Measurements from ENCODE around the gene RASD1.
A peak's percentile ranks its signal among the peaks of the same experiment; 100 is the strongest.
"Not testable (repeated sequence)": the region's sequence is repeated elsewhere in the genome, so short reads cannot be mapped to it uniquely, and the experiment has no call there.

The RASD1 gene

DNA sequence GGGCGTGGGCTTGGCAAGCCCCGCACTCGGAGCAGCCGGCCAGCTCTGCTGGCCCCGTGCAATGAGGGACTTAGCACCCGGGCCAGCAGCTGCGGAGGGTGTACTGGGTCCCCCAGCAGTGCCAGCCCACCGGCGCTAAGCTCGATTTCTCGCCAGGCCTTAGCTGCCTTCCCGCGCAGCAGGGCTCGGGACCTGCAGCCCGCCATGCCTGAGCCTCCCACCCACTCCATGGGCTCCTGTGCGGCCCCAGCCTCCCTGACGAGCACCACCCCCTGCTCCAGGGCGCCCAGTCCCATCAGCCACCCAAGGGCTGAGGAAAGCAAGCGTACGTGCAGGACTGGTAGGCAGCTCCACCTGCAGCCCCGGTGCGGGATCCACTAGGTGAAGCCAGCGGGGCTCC is 9.8 kb downstream of the RASD1 start:
- not testable (repeated sequence) for H3K4me1 ChIP-seq (ENCODE audit: control insufficient read depth, insufficient read depth, low read length); H3K9me3 ChIP-seq (ENCODE audit: control insufficient read depth, low read length); H3K27ac ChIP-seq (ENCODE audit: insufficient read depth, low read depth, low read length, poor library complexity, severe bottlenecking); H3K27me3 ChIP-seq (ENCODE audit: control insufficient read depth, insufficient read depth, low read length, poor library complexity, severe bottlenecking); H3K36me3 ChIP-seq (ENCODE audit: control insufficient read depth, insufficient read depth, low read length); H3K4me3 ChIP-seq (ENCODE audit: insufficient read depth, low read depth, low read length)
- 96 to 97% methylated on average over 23 of the region's 23 CpGs for WGBS, 2 experiments

DNA sequence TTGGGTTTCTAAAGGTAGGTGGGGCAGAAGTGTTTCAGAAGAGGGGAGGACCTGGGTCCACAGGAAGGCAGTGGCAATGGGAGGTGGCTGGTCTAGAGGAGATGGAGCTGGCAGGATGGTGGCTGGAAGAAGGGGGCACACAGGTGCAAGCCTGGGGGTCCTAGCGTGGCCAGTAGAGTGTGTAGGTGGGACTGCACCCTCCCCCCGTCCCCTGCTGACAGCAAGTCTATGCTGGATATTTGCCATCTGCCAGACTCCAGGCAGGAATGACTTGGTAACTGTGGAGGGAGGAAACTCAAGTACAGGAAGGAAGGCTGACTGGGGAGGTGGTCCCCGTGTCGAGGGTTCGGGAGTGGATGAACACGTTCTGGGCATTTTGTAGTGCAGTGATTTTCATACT is 10.8 kb downstream of the RASD1 start:
- Histone ChIP-seq H3K27ac (ENCODE audit: insufficient read depth, low read depth, low read length, poor library complexity, severe bottlenecking) (no peak overlapping the region), H3K4me3 (ENCODE audit: insufficient read depth, low read depth, low read length) (no peak overlapping the region), H3K9me3 (ENCODE audit: control insufficient read depth, low read length) (no peaks in the 10 kb centered on the region), H3K27me3 (ENCODE audit: control insufficient read depth, insufficient read depth, low read length, poor library complexity, severe bottlenecking) (no peaks in the 10 kb centered on the region), H3K4me1 (ENCODE audit: control insufficient read depth, insufficient read depth, low read length) (no peaks in the 10 kb centered on the region), H3K36me3 (ENCODE audit: control insufficient read depth, insufficient read depth, low read length) (no peaks in the 10 kb centered on the region)
- WGBS, 2 experiments = 98% methylated on average over 6 of the region's 6 CpGs

DNA sequence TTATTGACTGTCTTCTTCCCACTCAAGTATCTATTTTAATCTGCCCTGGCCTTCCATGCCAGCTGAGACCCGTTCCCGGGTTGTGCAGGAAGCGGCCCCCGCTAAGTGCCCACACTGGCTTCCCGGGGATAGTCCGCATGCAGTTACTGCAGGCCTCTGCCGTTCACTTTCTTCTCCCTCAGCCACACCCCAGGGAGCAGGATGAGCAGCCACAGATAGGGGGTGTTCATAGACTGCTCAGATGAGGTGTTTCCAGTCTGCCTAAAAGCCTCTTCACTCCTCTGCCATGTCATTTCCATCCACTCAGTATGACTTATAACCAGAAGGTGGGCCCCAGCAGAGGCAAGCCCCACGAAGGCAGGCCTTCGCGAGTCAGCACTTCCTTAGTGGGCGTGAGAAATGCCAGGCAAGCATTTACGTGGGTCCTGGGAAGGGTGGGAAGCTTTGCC is 11.7 kb downstream of the RASD1 start:
- WGBS, 2 experiments = 78 to 80% methylated on average over 12 of the region's 12 CpGs
- no peaks in the 10 kb centered on the region for H3K36me3 ChIP-seq (ENCODE audit: control insufficient read depth, insufficient read depth, low read length)

DNA sequence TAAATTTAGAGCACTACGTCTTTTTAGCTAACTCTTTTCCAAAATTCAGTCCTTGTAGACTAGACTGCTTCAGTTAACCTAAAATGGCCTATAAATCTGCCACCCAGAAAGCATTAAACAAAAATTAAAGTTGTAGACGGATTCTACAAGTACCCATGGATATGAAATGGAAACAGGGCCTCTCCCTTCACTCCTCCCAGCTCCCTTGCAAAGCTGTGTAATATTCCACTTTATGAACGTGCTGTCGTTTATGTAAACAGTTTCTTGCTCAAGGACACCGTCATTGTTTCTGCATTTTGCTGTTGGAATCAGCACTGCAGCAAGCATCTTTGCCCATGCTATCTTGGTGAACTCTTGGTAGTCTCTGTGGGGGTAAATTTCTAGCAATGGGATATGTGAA is 14.3 kb downstream of the RASD1 start:
- no peaks in the 10 kb centered on the region for H3K36me3 ChIP-seq (ENCODE audit: control insufficient read depth, insufficient read depth, low read length)
- H3K27ac ChIP-seq (ENCODE audit: insufficient read depth, low read depth, low read length, poor library complexity, severe bottlenecking) = no peak overlapping the region
- peaks cover 9% of the 10 kb centered on the region for H3K4me1 ChIP-seq (ENCODE audit: control insufficient read depth, insufficient read depth, low read length)
- no peaks in the 10 kb centered on the region for H3K27me3 ChIP-seq (ENCODE audit: control insufficient read depth, insufficient read depth, low read length, poor library complexity, severe bottlenecking)
- no peaks in the 10 kb centered on the region for H3K9me3 ChIP-seq (ENCODE audit: control insufficient read depth, low read length)
- WGBS, 2 experiments = 94 to 95% methylated on average over 5 of the region's 5 CpGs
- no peak overlapping the region for H3K4me3 ChIP-seq (ENCODE audit: insufficient read depth, low read depth, low read length)

More for the DNA sequence above, 11.7 kb downstream of the RASD1 start:
- no peak overlapping the region for H3K27ac ChIP-seq (ENCODE audit: insufficient read depth, low read depth, low read length, poor library complexity, severe bottlenecking)
- no peaks in the 10 kb centered on the region for H3K4me1 ChIP-seq (ENCODE audit: control insufficient read depth, insufficient read depth, low read length)
- no peak overlapping the region for H3K4me3 ChIP-seq (ENCODE audit: insufficient read depth, low read depth, low read length)
- no peaks in the 10 kb centered on the region for H3K9me3 ChIP-seq (ENCODE audit: control insufficient read depth, low read length)
- no peaks in the 10 kb centered on the region for H3K27me3 ChIP-seq (ENCODE audit: control insufficient read depth, insufficient read depth, low read length, poor library complexity, severe bottlenecking)

DNA sequence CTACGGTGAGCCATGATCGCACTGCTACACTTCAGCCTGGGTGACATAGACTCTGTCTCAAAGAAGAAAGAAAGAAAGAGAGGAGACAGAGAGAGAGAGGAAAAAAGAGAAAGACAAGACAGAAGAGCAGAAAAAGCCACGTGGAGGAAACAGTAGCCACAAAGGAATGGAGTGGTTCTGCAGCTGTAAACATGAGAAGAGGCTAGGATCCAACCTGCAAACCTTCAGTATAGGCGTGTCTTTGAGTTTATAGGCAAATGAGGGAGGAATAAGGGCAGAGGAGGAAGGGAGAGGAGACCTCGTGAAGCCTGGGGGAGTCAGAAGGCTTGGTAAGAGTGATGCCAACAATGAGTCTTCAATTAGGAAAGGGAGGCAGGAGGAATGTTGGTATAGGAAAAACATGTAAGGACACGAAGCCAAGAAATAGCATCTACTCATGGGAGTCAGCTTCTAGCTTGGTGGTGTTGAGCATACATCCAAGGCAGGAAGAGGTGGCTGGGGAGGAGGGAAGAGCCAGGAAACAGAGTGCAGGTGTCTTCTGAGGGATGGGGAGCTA is 15.5 kb downstream of the RASD1 start:
- WGBS, 2 experiments = 94% methylated on average over 6 of the region's 6 CpGs

DNA sequence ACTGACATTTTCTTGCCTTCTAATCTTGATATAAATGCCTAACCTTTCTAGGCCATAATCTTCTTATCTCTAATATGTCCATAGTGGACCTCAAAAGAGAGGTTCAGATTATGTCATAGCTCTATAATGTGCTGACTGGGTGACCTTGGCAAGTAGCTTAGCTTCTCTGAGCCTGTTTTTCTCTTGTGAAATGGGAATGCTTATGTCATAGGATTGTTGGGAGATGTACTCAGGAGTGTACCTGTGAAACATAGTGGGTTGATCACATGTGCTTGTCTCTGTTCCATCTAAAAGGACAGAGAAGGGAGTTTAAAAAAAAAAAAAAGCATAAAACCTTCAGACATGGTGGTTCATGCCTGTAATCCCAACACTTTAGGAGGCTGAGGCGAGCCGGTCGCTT is 17.0 kb downstream of the RASD1 start:
- WGBS, 2 experiments = 96% methylated on average over 3 of the region's 3 CpGs
- Histone ChIP-seq H3K36me3 (ENCODE audit: control insufficient read depth, insufficient read depth, low read length) (no peaks in the 10 kb centered on the region), H3K27me3 (ENCODE audit: control insufficient read depth, insufficient read depth, low read length, poor library complexity, severe bottlenecking) (no peaks in the 10 kb centered on the region), H3K4me3 (ENCODE audit: insufficient read depth, low read depth, low read length) (no peak overlapping the region), H3K9me3 (ENCODE audit: control insufficient read depth, low read length) (no peaks in the 10 kb centered on the region), H3K27ac (ENCODE audit: insufficient read depth, low read depth, low read length, poor library complexity, severe bottlenecking) (no peak overlapping the region), H3K4me1 (ENCODE audit: control insufficient read depth, insufficient read depth, low read length) (peaks cover 9% of the 10 kb centered on the region)

More for the DNA sequence above, 15.5 kb downstream of the RASD1 start:
- Histone ChIP-seq H3K4me3 (ENCODE audit: insufficient read depth, low read depth, low read length) (no peak overlapping the region), H3K9me3 (ENCODE audit: control insufficient read depth, low read length) (no peaks in the 10 kb centered on the region), H3K36me3 (ENCODE audit: control insufficient read depth, insufficient read depth, low read length) (no peaks in the 10 kb centered on the region), H3K27me3 (ENCODE audit: control insufficient read depth, insufficient read depth, low read length, poor library complexity, severe bottlenecking) (no peaks in the 10 kb centered on the region), H3K27ac (ENCODE audit: insufficient read depth, low read depth, low read length, poor library complexity, severe bottlenecking) (no peak overlapping the region), H3K4me1 (ENCODE audit: control insufficient read depth, insufficient read depth, low read length) (peaks cover 9% of the 10 kb centered on the region)

DNA sequence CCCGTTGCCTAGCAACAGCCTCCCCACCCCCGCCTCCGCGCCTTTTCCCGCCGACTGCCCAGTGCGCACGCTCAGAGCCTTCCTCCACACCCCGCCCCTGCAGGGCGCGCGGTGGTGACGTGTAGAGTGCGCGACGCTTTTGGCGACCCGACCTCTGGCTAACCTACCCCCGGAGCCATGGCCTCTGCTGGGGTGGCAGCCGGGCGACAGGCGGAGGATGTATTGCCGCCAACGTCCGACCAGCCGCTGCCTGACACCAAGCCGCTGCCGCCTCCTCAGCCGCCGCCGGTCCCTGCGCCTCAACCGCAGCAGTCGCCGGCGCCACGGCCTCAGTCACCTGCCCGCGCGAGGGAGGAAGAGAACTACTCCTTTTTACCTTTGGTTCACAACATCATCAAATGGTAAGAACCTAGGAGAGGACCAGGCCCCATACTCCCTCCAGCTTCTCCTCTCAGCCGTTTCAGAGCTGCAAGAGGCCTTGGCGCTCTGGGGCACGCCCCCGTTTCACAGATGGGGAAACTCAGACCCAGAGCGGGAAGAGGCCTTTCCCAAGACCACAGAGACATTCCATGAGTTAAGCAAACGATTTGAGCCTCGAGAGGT is 19.2 kb downstream of the RASD1 start, which contains the start of gene MED9:
Gene MED9, plus strand, starts transcription at position 136 of the 603 bp plus-strand sequence. Its CDS starts 42 bp downstream, at position 178.
- Histone ChIP-seq H3K36me3 (ENCODE audit: control insufficient read depth, insufficient read depth, low read length) (no peaks in the 10 kb centered on the region), H3K27me3 (ENCODE audit: control insufficient read depth, insufficient read depth, low read length, poor library complexity, severe bottlenecking) (no peaks in the 10 kb centered on the region), H3K27ac (ENCODE audit: insufficient read depth, low read depth, low read length, poor library complexity, severe bottlenecking) (no peak within 1 kb of the TSS), H3K9me3 (ENCODE audit: control insufficient read depth, low read length) (no peaks in the 10 kb centered on the region), H3K4me1 (ENCODE audit: control insufficient read depth, insufficient read depth, low read length) (peaks cover 17% of the 10 kb centered on the region), H3K4me3 (ENCODE audit: insufficient read depth, low read depth, low read length) (peak within 1 kb of the TSS; percentile 100)
- 0% methylated on average over 47 of the region's 47 CpGs for WGBS, 2 experiments

DNA sequence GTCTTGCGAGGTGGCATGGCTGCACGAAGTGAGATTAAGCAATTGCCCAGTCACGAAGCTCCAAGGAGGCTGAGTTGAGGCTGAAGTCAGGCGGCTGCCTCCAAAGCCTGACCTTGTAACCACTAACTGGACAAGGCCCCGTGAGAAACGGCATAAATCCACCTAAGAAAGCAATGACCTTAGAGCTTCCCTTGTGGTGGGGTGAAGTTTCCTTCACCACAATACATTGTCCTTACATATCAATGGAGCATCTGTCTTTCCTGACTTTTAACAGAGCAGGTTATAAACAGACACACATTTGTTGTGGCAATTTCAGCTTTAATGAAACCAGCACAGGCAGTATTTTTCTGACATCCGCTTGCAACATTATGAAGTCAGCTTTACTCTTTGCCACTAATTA is 21.9 kb downstream of the RASD1 start:
- no peaks in the 10 kb centered on the region for H3K9me3 ChIP-seq (ENCODE audit: control insufficient read depth, low read length)
- 90 to 92% methylated on average over 7 of the region's 7 CpGs for WGBS, 2 experiments

DNA sequence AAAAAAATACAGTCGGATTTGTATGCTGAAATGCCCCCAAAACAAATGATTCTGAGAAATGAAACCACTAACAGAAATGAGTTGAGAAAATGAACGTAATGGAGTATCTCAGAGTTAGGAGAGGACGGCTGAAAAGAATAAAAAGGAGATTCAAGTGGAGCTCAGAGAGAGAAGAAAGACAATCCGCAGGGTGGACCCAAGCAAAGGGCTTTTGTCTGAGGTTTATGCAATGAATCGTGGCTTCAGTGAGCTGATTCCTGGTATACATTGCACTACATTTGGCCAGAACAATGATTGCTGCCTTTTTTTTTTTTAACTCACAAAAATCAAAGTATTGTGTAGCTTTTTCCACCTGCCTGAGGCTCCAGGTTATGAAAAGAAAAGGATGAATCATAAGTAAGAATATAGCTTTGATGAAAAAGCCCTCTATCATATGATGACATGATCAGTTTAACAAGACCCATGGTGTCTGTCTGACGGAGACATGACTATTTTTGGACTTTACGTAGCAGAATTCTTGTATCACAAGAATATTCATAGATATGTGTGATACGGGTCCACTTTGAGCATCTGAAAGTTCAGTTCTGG is 23.8 kb downstream of the RASD1 start:
- Histone ChIP-seq H3K9me3 (ENCODE audit: control insufficient read depth, low read length) (no peaks in the 10 kb centered on the region), H3K4me3 (ENCODE audit: insufficient read depth, low read depth, low read length) (no peak overlapping the region), H3K27me3 (ENCODE audit: control insufficient read depth, insufficient read depth, low read length, poor library complexity, severe bottlenecking) (no peaks in the 10 kb centered on the region), H3K36me3 (ENCODE audit: control insufficient read depth, insufficient read depth, low read length) (no peaks in the 10 kb centered on the region), H3K4me1 (ENCODE audit: control insufficient read depth, insufficient read depth, low read length) (peaks cover 10% of the 10 kb centered on the region), H3K27ac (ENCODE audit: insufficient read depth, low read depth, low read length, poor library complexity, severe bottlenecking) (no peak overlapping the region)
- WGBS, 2 experiments = 68 to 72% methylated on average over 8 of the region's 8 CpGs

More for the DNA sequence above, 21.9 kb downstream of the RASD1 start:
- Histone ChIP-seq H3K27ac (ENCODE audit: insufficient read depth, low read depth, low read length, poor library complexity, severe bottlenecking) (no peak overlapping the region), H3K27me3 (ENCODE audit: control insufficient read depth, insufficient read depth, low read length, poor library complexity, severe bottlenecking) (no peaks in the 10 kb centered on the region), H3K36me3 (ENCODE audit: control insufficient read depth, insufficient read depth, low read length) (no peaks in the 10 kb centered on the region), H3K4me1 (ENCODE audit: control insufficient read depth, insufficient read depth, low read length) (peaks cover 18% of the 10 kb centered on the region), H3K4me3 (ENCODE audit: insufficient read depth, low read depth, low read length) (no peak overlapping the region)

DNA sequence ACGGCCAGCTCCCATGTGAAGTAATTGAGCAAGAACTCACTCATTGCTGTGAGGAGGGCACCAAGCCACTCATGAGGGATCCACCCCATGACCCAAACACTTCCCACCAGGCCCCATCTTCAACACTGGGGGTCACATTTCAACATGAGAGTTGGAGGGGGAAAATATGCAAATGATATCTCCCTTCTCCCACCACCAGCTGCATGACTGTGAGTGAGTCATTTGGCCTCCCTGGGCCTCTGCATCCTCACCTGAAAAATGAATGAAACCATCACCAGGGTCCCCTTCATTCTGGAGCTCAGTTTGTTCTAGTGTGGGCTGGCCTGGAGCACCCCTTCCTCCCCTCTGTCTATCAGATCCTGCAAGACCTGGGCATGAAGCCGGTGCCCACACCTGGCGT is 26.2 kb downstream of the RASD1 start:
- Histone ChIP-seq H3K27me3 (ENCODE audit: control insufficient read depth, insufficient read depth, low read length, poor library complexity, severe bottlenecking) (no peaks in the 10 kb centered on the region), H3K4me3 (ENCODE audit: insufficient read depth, low read depth, low read length) (no peak overlapping the region), H3K27ac (ENCODE audit: insufficient read depth, low read depth, low read length, poor library complexity, severe bottlenecking) (no peak overlapping the region), H3K36me3 (ENCODE audit: control insufficient read depth, insufficient read depth, low read length) (no peaks in the 10 kb centered on the region), H3K4me1 (ENCODE audit: control insufficient read depth, insufficient read depth, low read length) (peaks cover 8% of the 10 kb centered on the region), H3K9me3 (ENCODE audit: control insufficient read depth, low read length) (no peaks in the 10 kb centered on the region)
- WGBS, 2 experiments = 94 to 98% methylated on average over 3 of the region's 3 CpGs
